Adipose tissue (tissue), 3 donors: ENCODE data around the gene EZR. TPM values are rescaled to one million over a fixed set of nuclear protein-coding genes. Genes with fewer than 3 reads are reported as not detected.
"Not testable (repeated sequence)": the region's sequence is repeated elsewhere in the genome, so short reads cannot be mapped to it uniquely, and the experiment has no call there.

Experiments
- H3K27ac ChIP-seq: one replicate; pipeline ENCODE4 v1.5.1; 2013; ENCODE audit warnings: low read depth, low read length
- WGBS, 3 donors: extraction: QIAGEN DNeasy Blood & Tissue Kit; methylation state at CpG; one replicate each; pipeline ENCODE4 v1.1.7; 2013; 5-methylcytosine and 5-hydroxymethylcytosine counted together
- polyA plus RNA-seq, 3 donors: library from polyadenylated mRNA; stranded (reverse); fragments of 200-250 nt; gene quantifications; one replicate each; pipeline ENCODE4 v1.2.3, GENCODE V29; 2013
- donor health status: healthy with polysubstance abuse.
- donor health status: Bipolar disorder and iron deficiency.
- donor health status: healthy.

EZR gene
- polyA plus RNA-seq, 3 donors, result 37.6 to 63.1 (median 54.9) TPM

- no peak overlapping the region for H3K27ac ChIP-seq
- WGBS, 3 donors, result 68 to 88% (median 82%) methylated on average over 13 of the region's 13 CpGs
Measured at GRCh38 chr6:158825038-158825950, 6.1 kb upstream of the EZR start.

DNA sequence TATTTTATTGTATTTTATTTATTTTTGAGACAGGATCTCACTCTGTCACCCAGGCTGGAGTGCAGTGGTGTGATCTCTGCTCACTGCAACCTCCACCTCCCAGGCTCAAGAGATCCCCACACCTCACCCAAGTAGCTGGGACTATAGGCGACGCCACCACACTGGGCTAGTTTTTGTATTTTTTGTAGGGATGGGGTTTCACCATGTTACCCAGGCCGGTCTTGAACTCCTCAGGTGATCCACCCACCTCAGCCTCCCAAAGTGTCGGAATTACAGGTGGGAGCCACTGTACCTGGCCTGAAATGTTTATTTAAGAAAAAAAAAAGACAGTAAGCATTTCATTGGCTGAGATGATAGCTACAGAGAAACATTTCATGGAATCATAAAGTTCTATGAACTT is 4.4 kb upstream of the EZR start:
- H3K27ac ChIP-seq, result not testable (repeated sequence)
- 96 to 98% (median 96%) methylated on average over 4 of the region's 4 CpGs for WGBS, 3 donors

DNA sequence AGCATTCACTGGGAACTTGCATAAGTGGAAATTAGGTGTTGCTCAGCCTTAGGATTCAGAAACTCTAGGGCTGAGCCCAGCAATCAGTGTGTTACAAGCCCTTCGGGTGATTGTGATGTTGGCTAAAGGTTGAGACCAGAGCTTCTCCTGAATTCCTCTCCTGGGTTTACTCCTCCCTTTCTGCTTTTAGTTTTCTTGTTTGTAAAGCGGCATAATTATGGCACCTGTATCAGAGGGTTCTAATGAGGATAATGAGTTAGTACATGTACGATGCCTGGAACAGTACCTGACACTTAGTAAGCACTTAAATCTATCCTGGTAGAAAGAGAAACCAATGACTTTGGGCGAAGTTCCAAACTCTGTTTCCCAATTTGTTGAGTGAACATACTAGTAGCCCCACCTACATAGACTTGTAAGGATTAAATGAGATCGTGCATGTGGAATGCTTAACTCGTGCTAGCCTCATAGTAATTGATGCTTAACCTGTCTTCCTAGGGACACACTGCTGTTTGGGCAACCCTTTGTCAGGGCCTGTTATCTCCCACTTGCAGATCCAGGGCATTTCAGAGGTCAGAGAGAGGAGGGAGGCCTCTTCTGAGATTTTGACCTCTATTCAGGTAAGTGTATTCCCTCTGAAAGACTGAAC is 932 bp upstream of the EZR start:
- H3K27ac ChIP-seq, result no peak overlapping the region

GRCh38 chr6:158818581-158819212 is 471 bp downstream of the EZR start:
- H3K27ac ChIP-seq, result peak overlapping the region; percentile 79
- WGBS, 3 donors, result 0 to 1% (median 0%) methylated on average over 31 to 63 of the region's 63 CpGs

More for the DNA sequence above, 932 bp upstream of the EZR start:
- WGBS, 3 donors, result 89 to 94% (median 90%) methylated on average over 6 of the region's 6 CpGs

DNA sequence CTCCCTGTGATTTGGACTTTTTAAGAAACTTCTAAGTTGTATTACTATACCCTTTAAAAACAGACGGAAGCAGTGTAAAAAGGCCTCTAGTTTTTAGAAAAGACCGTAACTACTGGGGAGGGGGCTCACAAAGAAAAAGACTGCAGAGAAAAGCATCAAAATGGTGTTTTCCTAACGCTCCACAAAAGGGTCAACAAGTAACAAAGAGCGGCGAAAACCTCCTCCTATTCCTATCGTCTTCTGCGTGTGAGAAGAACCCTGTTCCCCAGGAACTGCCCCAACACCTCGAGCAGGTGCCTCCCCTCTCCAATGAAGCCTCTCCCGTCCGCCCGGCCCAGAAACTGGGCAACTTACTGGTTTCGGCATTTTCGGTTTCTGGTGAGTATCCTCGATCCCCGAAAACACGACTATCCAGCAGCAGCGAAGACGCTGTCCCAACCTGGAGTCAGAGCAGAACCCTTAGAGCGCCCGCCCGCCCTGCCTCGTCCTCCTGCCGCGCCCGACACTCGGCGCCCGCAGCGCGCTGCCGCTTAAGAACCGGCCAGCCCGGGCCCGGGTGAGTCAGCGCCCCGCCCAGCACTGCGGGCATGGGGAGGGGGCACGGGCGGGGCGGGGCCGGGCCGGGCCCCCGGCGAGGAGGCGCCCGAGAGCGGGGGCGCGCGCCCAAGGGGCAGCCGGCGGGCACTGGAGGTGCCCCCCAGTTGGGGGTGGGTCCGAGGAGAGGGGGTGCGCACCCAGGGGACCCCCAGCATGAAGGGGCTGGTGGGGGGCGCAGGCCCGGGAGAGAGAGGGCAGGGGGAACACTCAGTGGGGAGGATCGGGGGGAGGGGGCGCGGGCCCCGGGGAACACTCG is 1.2 kb downstream of the EZR start:
- H3K27ac ChIP-seq, result peak overlapping the region; percentile 79
- 1 to 3% (median 3%) methylated on average over 39 to 61 of the region's 61 CpGs for WGBS, 3 donors

DNA sequence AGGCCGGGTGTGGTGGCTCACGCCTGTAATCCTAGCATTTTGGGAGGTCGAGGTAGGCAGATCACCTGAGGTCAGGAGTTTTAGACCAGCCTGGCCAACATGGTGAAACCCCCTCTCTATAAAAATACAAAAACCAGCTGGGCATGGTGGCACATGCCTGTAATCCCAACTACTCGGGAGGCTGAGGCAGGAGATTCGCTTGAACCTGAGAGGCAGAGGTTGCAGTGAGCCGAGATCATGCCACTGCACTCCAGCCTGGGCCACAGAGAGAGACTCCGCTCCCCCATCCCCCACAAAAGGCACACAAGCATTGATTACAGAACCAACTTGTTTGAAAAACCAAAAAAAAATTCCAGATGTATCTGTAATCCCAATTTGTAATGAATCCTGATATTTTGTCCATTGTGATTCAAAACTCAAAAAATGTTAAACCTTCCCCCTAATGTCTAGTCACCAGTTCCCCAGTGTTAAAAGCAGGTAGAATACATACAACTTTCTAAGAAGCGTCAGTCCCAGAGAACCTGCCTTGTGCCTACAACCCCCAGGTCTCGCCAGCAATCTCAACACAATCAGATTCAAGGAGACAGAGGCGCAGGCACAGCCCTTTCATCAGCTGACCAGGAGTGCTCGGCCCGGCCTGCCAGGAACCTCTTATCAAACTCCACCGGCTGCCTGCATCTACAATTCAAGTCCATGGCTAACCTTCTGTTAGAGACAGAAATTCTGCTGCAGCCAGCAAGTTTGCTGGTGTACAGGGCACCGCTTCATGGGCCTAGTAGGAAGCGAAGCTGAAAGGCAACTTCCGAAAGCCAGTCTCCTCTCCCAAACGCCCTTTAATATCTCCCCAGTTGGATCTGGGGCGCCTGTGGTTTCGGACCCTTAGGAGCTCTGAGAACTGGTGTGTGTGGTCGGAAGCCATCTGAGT is 2.1 kb downstream of the EZR start:
- WGBS, 3 donors, result 25 to 56% (median 50%) methylated on average over 20 of the region's 20 CpGs
- H3K27ac ChIP-seq, result no peak overlapping the region

GRCh38 chr6:158816329-158816728 is 2.8 kb downstream of the EZR start:
- H3K27ac ChIP-seq, result no peak overlapping the region
- 47 to 70% (median 68%) methylated on average over 5 of the region's 5 CpGs for WGBS, 3 donors

GRCh38 chr6:158815907-158816306 is 3.3 kb downstream of the EZR start:
- H3K27ac ChIP-seq, result no peak overlapping the region
- WGBS, 3 donors, result 29 to 73% (median 73%) methylated on average over 2 of the region's 2 CpGs

DNA sequence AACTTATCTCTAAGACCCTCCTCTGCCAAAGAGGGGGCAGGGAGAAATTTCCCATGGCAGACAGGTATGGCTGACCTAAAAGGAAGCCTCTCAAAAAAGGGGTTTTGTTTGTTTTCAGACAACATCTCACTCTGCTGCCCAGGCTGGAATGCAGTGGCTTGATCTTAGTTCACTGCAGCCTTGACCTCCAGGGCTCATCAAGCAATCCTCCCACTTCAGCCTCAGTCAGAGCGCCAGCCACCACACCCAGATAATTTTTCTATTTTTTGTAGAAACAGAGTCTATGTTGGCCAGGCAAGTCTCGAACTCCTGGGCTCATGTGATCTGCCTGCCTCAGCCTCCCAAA is 3.8 kb downstream of the EZR start:
- no peak overlapping the region for H3K27ac ChIP-seq
- WGBS, 3 donors, result 43 to 72% (median 66%) methylated on average over 2 of the region's 2 CpGs

DNA sequence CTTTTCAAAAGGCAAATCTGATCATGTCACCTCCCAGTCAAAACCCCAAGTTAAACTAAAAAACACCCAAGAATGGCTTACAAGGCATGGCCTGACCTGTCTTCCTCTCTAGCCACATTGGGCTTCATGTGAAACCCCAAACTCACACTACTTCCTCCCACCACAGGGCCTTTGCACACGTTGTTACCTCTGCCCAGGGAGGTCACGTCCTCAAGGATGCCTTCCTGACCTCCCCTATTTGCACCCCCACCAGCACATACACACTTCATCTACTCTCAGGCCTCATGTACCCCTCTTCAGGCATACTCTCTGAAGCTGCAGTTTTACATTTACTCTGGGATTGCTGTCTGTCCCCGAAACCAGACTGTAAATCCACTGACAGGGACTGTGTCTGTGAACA is 6.1 kb downstream of the EZR start:
- no peak overlapping the region for H3K27ac ChIP-seq
- 75 to 87% (median 85%) methylated on average over 3 of the region's 3 CpGs for WGBS, 3 donors

DNA sequence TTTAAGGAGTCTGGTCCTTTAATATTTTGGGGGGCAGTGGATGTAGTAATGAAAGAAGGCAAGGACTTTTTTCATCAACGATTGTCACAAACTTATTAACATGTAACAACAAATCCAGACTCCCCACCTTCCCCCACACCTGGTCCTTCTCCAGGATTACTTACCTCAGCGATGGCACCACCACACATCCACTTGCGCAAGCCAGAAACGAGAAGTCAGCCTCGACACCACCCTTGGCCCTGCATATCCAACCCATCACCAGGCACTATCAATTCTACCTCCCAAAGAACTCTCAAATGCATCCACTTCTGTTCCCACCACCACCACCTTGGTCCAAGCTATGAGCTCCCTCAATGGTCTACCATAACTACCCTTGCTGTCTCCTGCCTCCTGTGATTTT is 6.6 kb downstream of the EZR start:
- WGBS, 3 donors, result 58 to 77% (median 72%) methylated on average over 5 of the region's 5 CpGs
- no peak overlapping the region for H3K27ac ChIP-seq

GRCh38 chr6:158810155-158811095 is 8.7 kb downstream of the EZR start:
- 60 to 68% (median 65%) methylated on average over 9 of the region's 9 CpGs for WGBS, 3 donors
- H3K27ac ChIP-seq, result no peak overlapping the region

DNA sequence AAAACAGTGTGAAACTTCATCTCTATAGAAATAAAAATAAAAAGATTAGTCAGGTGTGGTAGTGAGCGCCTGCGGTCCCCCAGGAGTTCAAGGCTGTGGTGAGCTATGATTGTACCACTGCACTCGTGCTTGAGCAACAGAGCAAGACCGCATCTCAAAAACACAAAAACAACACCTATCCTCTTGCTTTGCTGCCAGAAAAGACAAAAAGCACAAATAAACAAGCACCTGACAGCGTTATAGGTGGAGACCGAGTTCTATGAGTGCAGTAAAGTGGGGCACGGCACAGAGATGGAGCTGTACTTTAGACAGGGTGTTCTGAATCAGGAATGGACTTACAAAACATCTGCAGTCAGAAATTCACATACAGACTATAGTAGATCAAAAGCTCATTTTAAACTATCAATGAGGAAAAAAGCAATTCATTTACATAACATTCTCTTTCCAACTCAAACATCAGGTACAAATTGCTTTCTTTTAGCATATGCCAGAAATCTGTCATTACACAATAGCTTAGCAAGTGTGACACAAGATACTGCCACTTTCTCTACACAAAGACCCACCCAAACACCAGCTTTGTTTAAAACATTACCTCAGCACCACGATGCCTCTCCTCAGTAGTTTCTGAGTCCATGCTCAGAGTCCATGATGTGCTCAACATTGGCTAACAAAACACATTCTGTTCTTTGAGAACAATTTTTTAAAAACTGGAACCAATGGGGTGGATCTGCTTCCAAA is 10.1 kb downstream of the EZR start:
- 41 to 85% (median 80%) methylated on average over 8 of the region's 8 CpGs for WGBS, 3 donors
- H3K27ac ChIP-seq, result no peak overlapping the region

GRCh38 chr6:158808442-158808833 is 10.7 kb downstream of the EZR start:
- H3K27ac ChIP-seq, result no peak overlapping the region
- 35 to 88% (median 81%) methylated on average over 6 of the region's 6 CpGs for WGBS, 3 donors

- 56 to 68% (median 65%) methylated on average over 8 of the region's 8 CpGs for WGBS, 3 donors
- no peak overlapping the region for H3K27ac ChIP-seq
Measured at GRCh38 chr6:158807515-158808441, 11.4 kb downstream of the EZR start.
